PC-9 (cell line): Measurements from ENCODE around the gene MPPED2. TPM values are rescaled to one million over a fixed set of nuclear protein-coding genes. Genes with fewer than 3 reads are reported as not detected.

Experiments
- BruUV-seq: library from RNA; stranded (reverse); fragments of 400-500 nt; replicated peaks from 2 replicates; lab custom pipeline; 2021; lab: Mats Ljungman, UMichigan
- CTCF ChIA-PET: fragments of 300-600 bp; sonication (Branson Sonifier 250); formaldehyde crosslinking; loops from one replicate; lab custom pipeline; 2022; ENCODE audit warnings: antibody characterized with exemption; lab: Charles Lee
- POLR2A ChIA-PET: fragments of 300-600 bp; sonication (Branson Sonifier 250); formaldehyde crosslinking; loops from one replicate; lab custom pipeline; 2022; ENCODE audit warnings: antibody characterized with exemption; ENCODE audit not compliant: unreplicated experiment; lab: Charles Lee
- DNase-seq, 2 experiments: peaks; one replicate each; pipeline versions ENCODE4 v3.0.0 to v3.0.0-alpha.2; 2015 to 2022; ENCODE audit warnings: mixed read lengths in 1 of 2
- H2AFZ ChIP-seq: fragments of 200-600 bp; sonication (generic); 2 replicates; pipeline ENCODE4 v1.8.1; 2017; ENCODE audit warnings: antibody characterized with exemption
- H3F3A ChIP-seq: fragments of 200-600 bp; sonication (generic); 2 replicates; pipeline ENCODE4 v1.8.1; 2017; ENCODE audit warnings: antibody characterized with exemption, mild to moderate bottlenecking, low read depth; ENCODE audit not compliant: insufficient read depth
- H3K27ac ChIP-seq: fragments of 200-600 bp; sonication (generic); 2 replicates; pipeline ENCODE4 v1.6.1; 2016; ENCODE audit warnings: mixed run types
- H3K27me3 ChIP-seq: fragments of 200-600 bp; sonication (generic); 2 replicates; pipeline ENCODE4 v1.6.1; 2016; ENCODE audit warnings: low read depth, mixed run types; ENCODE audit not compliant: insufficient read depth
- H3K36me3 ChIP-seq: fragments of 200-600 bp; sonication (generic); 2 replicates; pipeline ENCODE4 v1.6.1; 2016; ENCODE audit warnings: low read depth, mixed run types
- H3K4me1 ChIP-seq: fragments of 200-600 bp; sonication (generic); replicated peaks from 2 replicates; pipeline ENCODE4 v1.6.1; 2016; ENCODE audit warnings: mixed run types; ENCODE audit not compliant: insufficient read depth
- H3K4me2 ChIP-seq: fragments of 200-600 bp; sonication (generic); 2 replicates; pipeline ENCODE4 v1.6.1; 2017; ENCODE audit warnings: mixed run types
- H3K4me3 ChIP-seq: fragments of 200-600 bp; sonication (generic); 2 replicates; pipeline ENCODE4 v1.6.1; 2016; ENCODE audit warnings: mixed run types
- H3K79me2 ChIP-seq: fragments of 200-600 bp; sonication (generic); 2 replicates; pipeline ENCODE4 v1.6.1; 2017; ENCODE audit warnings: low read depth, mixed run types
- H3K9me2 ChIP-seq: fragments of 200-600 bp; sonication (generic); 2 replicates; pipeline ENCODE4 v1.8.1; 2017; ENCODE audit warnings: mild to moderate bottlenecking; ENCODE audit not compliant: insufficient read depth
- H3K9me3 ChIP-seq: fragments of 200-600 bp; sonication (generic); 2 replicates; pipeline ENCODE4 v1.8.1; 2016; ENCODE audit warnings: low read depth; ENCODE audit not compliant: insufficient read depth
- H4K20me1 ChIP-seq: fragments of 200-600 bp; sonication (generic); 2 replicates; pipeline ENCODE4 v1.8.1; 2017; ENCODE audit not compliant: insufficient read depth
- CTCF ChIP-seq: fragments of 200-600 bp; sonication (generic); conservative IDR thresholded peaks from 2 replicates; pipeline ENCODE4 v1.6.1; 2017; ENCODE audit warnings: mixed run types, antibody characterized with exemption, mild to moderate bottlenecking, moderate library complexity
- EZH2 ChIP-seq: fragments of 200-600 bp; sonication (generic); IDR thresholded peaks from 2 replicates; pipeline ENCODE4 v1.8.0; 2017; ENCODE audit warnings: antibody characterized with exemption, low read depth
- intact Hi-C: fragments of 100-400 bp; cut with micrococcal nuclease; formaldehyde crosslinking; loops from one replicate; pipeline ENCODE4 v1.10.0; 2022; ENCODE audit not compliant: unreplicated experiment
- total RNA-seq: library from RNA; stranded (reverse); gene quantifications from 2 replicates; pipeline ENCODE4 v1.2.3, GENCODE V29; 2021

The MPPED2 gene
- total RNA-seq, 1 experiment from 2014 or later: not detected

GRCh38 chr11:30583476-30584280 lies 2.5 kb downstream of the MPPED2 start:
- H3K9me2 ChIP-seq: no peaks in the 10 kb centered on the region
- no peak for DNase-seq
- H3K4me3 ChIP-seq: no peak overlapping the region
- TF ChIP-seq CTCF (no peak), EZH2 (no peak)
- no peaks in the 10 kb centered on the region for H3K9me3 ChIP-seq
- H3K27me3 ChIP-seq: peaks cover 36% of the 10 kb centered on the region
- H3K27ac ChIP-seq: no peak overlapping the region
- no peaks in the 10 kb centered on the region for H3F3A ChIP-seq
- intact Hi-C loops: no loop called here
- no TSS peak for BruUV-seq
- no peak overlapping the region for H3K4me2 ChIP-seq
- H3K4me1 ChIP-seq: no peaks in the 10 kb centered on the region
- H3K36me3 ChIP-seq: no peaks in the 10 kb centered on the region
- CTCF ChIA-PET: no interaction called here
- POLR2A ChIA-PET: no interaction called here
- no peak overlapping the region for H2AFZ ChIP-seq
- no peaks in the 10 kb centered on the region for H4K20me1 ChIP-seq
- H3K79me2 ChIP-seq: no peaks in the 10 kb centered on the region

GRCh38 chr11:30582726-30583125 lies 3.4 kb downstream of the MPPED2 start:
- DNase-seq: no peak
- H3K27ac ChIP-seq: no peak overlapping the region
- no peaks in the 10 kb centered on the region for H3K36me3 ChIP-seq
- TF ChIP-seq EZH2 (no peak), CTCF (no peak)
- POLR2A ChIA-PET: no interaction called here
- no peaks in the 10 kb centered on the region for H3K9me3 ChIP-seq
- CTCF ChIA-PET: no interaction called here
- no peaks in the 10 kb centered on the region for H3K4me1 ChIP-seq
- intact Hi-C loops: no loop called here
- H3K4me3 ChIP-seq: no peak overlapping the region
- H3K79me2 ChIP-seq: no peaks in the 10 kb centered on the region
- H3F3A ChIP-seq: no peaks in the 10 kb centered on the region
- H3K27me3 ChIP-seq: peaks cover 36% of the 10 kb centered on the region
- H4K20me1 ChIP-seq: no peaks in the 10 kb centered on the region
- H3K4me2 ChIP-seq: no peak overlapping the region
- no TSS peak for BruUV-seq
- H2AFZ ChIP-seq: no peak overlapping the region
- no peaks in the 10 kb centered on the region for H3K9me2 ChIP-seq

GRCh38 chr11:30581675-30582074 lies 4.5 kb downstream of the MPPED2 start:
- Histone ChIP-seq H3K79me2 (no peaks in the 10 kb centered on the region), H3K9me2 (no peaks in the 10 kb centered on the region), H2AFZ (no peak overlapping the region), H3K36me3 (no peaks in the 10 kb centered on the region), H3F3A (no peaks in the 10 kb centered on the region), H3K4me3 (no peak overlapping the region), H3K27ac (no peak overlapping the region), H3K4me1 (no peaks in the 10 kb centered on the region), H3K4me2 (no peak overlapping the region), H3K9me3 (no peaks in the 10 kb centered on the region), H3K27me3 (peaks cover 36% of the 10 kb centered on the region), H4K20me1 (no peaks in the 10 kb centered on the region)
- ChIA-PET CTCF (no interaction called here), POLR2A (no interaction called here)
- no TSS peak for BruUV-seq
- TF ChIP-seq EZH2 (no peak), CTCF (no peak)
- intact Hi-C loops: no loop called here
- no peak for DNase-seq
